ENCODE data around the gene KCNH1.

KCNH1 gene

GRCh38 chr1:210700511-210700910 is 433.4 kb downstream of the KCNH1 start:
- H3K27ac ChIP-seq (ENCODE audit: low read depth, low read length) = no peak overlapping the region
- no peaks in the 10 kb centered on the region for H3K27me3 ChIP-seq (ENCODE audit: control insufficient read depth, insufficient read depth, low read length)
- H3K4me1 ChIP-seq (ENCODE audit: control insufficient read depth, insufficient read depth, low read length) = no peaks in the 10 kb centered on the region
- no peaks in the 10 kb centered on the region for H3K36me3 ChIP-seq (ENCODE audit: control insufficient read depth, insufficient read depth, low read length)
- H3K4me3 ChIP-seq (ENCODE audit: low read depth, low read length) = no peak overlapping the region
- no peak overlapping the region for H3K9ac ChIP-seq (ENCODE audit: low read depth, low read length)
- no peaks in the 10 kb centered on the region for H3K9me3 ChIP-seq (ENCODE audit: control insufficient read depth, insufficient read depth, low read length)

- Histone ChIP-seq H3K4me1 (ENCODE audit: control insufficient read depth, insufficient read depth, low read length) (no peaks in the 10 kb centered on the region), H3K27ac (ENCODE audit: low read depth, low read length) (no peak overlapping the region), H3K9ac (ENCODE audit: low read depth, low read length) (no peak overlapping the region), H3K36me3 (ENCODE audit: control insufficient read depth, insufficient read depth, low read length) (no peaks in the 10 kb centered on the region), H3K9me3 (ENCODE audit: control insufficient read depth, insufficient read depth, low read length) (no peaks in the 10 kb centered on the region), H3K4me3 (ENCODE audit: low read depth, low read length) (no peak overlapping the region), H3K27me3 (ENCODE audit: control insufficient read depth, insufficient read depth, low read length) (no peaks in the 10 kb centered on the region)
Measured at GRCh38 chr1:210700083-210700482, 433.9 kb downstream of the KCNH1 start.

- no peaks in the 10 kb centered on the region for H3K36me3 ChIP-seq (ENCODE audit: control insufficient read depth, insufficient read depth, low read length)
- H3K27me3 ChIP-seq (ENCODE audit: control insufficient read depth, insufficient read depth, low read length) = no peaks in the 10 kb centered on the region
- H3K9me3 ChIP-seq (ENCODE audit: control insufficient read depth, insufficient read depth, low read length) = no peaks in the 10 kb centered on the region
- no peaks in the 10 kb centered on the region for H3K4me1 ChIP-seq (ENCODE audit: control insufficient read depth, insufficient read depth, low read length)
- H3K9ac ChIP-seq (ENCODE audit: low read depth, low read length) = no peak overlapping the region
- no peak overlapping the region for H3K27ac ChIP-seq (ENCODE audit: low read depth, low read length)
- H3K4me3 ChIP-seq (ENCODE audit: low read depth, low read length) = no peak overlapping the region
Measured at GRCh38 chr1:210698661-210699060, 435.3 kb downstream of the KCNH1 start.

GRCh38 chr1:210697185-210697584 is 436.8 kb downstream of the KCNH1 start:
- Histone ChIP-seq H3K36me3 (ENCODE audit: control insufficient read depth, insufficient read depth, low read length) (no peaks in the 10 kb centered on the region), H3K9ac (ENCODE audit: low read depth, low read length) (no peak overlapping the region), H3K4me1 (ENCODE audit: control insufficient read depth, insufficient read depth, low read length) (no peaks in the 10 kb centered on the region), H3K27ac (ENCODE audit: low read depth, low read length) (no peak overlapping the region), H3K9me3 (ENCODE audit: control insufficient read depth, insufficient read depth, low read length) (no peaks in the 10 kb centered on the region), H3K27me3 (ENCODE audit: control insufficient read depth, insufficient read depth, low read length) (no peaks in the 10 kb centered on the region), H3K4me3 (ENCODE audit: low read depth, low read length) (no peak overlapping the region)

- Histone ChIP-seq H3K36me3 (ENCODE audit: control insufficient read depth, insufficient read depth, low read length) (no peaks in the 10 kb centered on the region), H3K27me3 (ENCODE audit: control insufficient read depth, insufficient read depth, low read length) (no peaks in the 10 kb centered on the region), H3K9ac (ENCODE audit: low read depth, low read length) (no peak overlapping the region), H3K27ac (ENCODE audit: low read depth, low read length) (no peak overlapping the region), H3K9me3 (ENCODE audit: control insufficient read depth, insufficient read depth, low read length) (no peaks in the 10 kb centered on the region), H3K4me1 (ENCODE audit: control insufficient read depth, insufficient read depth, low read length) (no peaks in the 10 kb centered on the region), H3K4me3 (ENCODE audit: low read depth, low read length) (no peak overlapping the region)
Measured at GRCh38 chr1:210696709-210697108, 437.2 kb downstream of the KCNH1 start.

GRCh38 chr1:210695026-210695425 is 438.9 kb downstream of the KCNH1 start:
- H3K4me1 ChIP-seq (ENCODE audit: control insufficient read depth, insufficient read depth, low read length) = no peaks in the 10 kb centered on the region
- H3K4me3 ChIP-seq (ENCODE audit: low read depth, low read length) = no peak overlapping the region
- H3K9me3 ChIP-seq (ENCODE audit: control insufficient read depth, insufficient read depth, low read length) = no peaks in the 10 kb centered on the region
- no peaks in the 10 kb centered on the region for H3K36me3 ChIP-seq (ENCODE audit: control insufficient read depth, insufficient read depth, low read length)
- no peak overlapping the region for H3K27ac ChIP-seq (ENCODE audit: low read depth, low read length)
- no peaks in the 10 kb centered on the region for H3K27me3 ChIP-seq (ENCODE audit: control insufficient read depth, insufficient read depth, low read length)
- no peak overlapping the region for H3K9ac ChIP-seq (ENCODE audit: low read depth, low read length)

GRCh38 chr1:210692796-210693195 is 441.2 kb downstream of the KCNH1 start:
- Histone ChIP-seq H3K27ac (ENCODE audit: low read depth, low read length) (no peak overlapping the region), H3K9ac (ENCODE audit: low read depth, low read length) (no peak overlapping the region)

GRCh38 chr1:210691039-210691610 is 442.8 kb downstream of the KCNH1 start:
- Histone ChIP-seq H3K27ac (ENCODE audit: low read depth, low read length) (no peak overlapping the region), H3K4me3 (ENCODE audit: low read depth, low read length) (no peak overlapping the region), H3K9me3 (ENCODE audit: control insufficient read depth, insufficient read depth, low read length) (no peaks in the 10 kb centered on the region), H3K36me3 (ENCODE audit: control insufficient read depth, insufficient read depth, low read length) (no peaks in the 10 kb centered on the region), H3K9ac (ENCODE audit: low read depth, low read length) (no peak overlapping the region), H3K27me3 (ENCODE audit: control insufficient read depth, insufficient read depth, low read length) (no peaks in the 10 kb centered on the region), H3K4me1 (ENCODE audit: control insufficient read depth, insufficient read depth, low read length) (no peaks in the 10 kb centered on the region)

More at GRCh38 chr1:210692796-210693195, 441.2 kb downstream of the KCNH1 start:
- Histone ChIP-seq H3K4me3 (ENCODE audit: low read depth, low read length) (no peak overlapping the region), H3K36me3 (ENCODE audit: control insufficient read depth, insufficient read depth, low read length) (no peaks in the 10 kb centered on the region), H3K9me3 (ENCODE audit: control insufficient read depth, insufficient read depth, low read length) (no peaks in the 10 kb centered on the region), H3K27me3 (ENCODE audit: control insufficient read depth, insufficient read depth, low read length) (no peaks in the 10 kb centered on the region), H3K4me1 (ENCODE audit: control insufficient read depth, insufficient read depth, low read length) (no peaks in the 10 kb centered on the region)

- Histone ChIP-seq H3K27ac (ENCODE audit: low read depth, low read length) (no peak overlapping the region), H3K9ac (ENCODE audit: low read depth, low read length) (no peak overlapping the region), H3K36me3 (ENCODE audit: control insufficient read depth, insufficient read depth, low read length) (no peaks in the 10 kb centered on the region), H3K9me3 (ENCODE audit: control insufficient read depth, insufficient read depth, low read length) (no peaks in the 10 kb centered on the region), H3K4me3 (ENCODE audit: low read depth, low read length) (no peak overlapping the region), H3K4me1 (ENCODE audit: control insufficient read depth, insufficient read depth, low read length) (no peaks in the 10 kb centered on the region), H3K27me3 (ENCODE audit: control insufficient read depth, insufficient read depth, low read length) (no peaks in the 10 kb centered on the region)
Measured at GRCh38 chr1:210690236-210690635, 443.7 kb downstream of the KCNH1 start.

GRCh38 chr1:210689826-210690225 is 444.1 kb downstream of the KCNH1 start:
- Histone ChIP-seq H3K36me3 (ENCODE audit: control insufficient read depth, insufficient read depth, low read length) (no peaks in the 10 kb centered on the region), H3K27ac (ENCODE audit: low read depth, low read length) (no peak overlapping the region), H3K9me3 (ENCODE audit: control insufficient read depth, insufficient read depth, low read length) (no peaks in the 10 kb centered on the region), H3K4me1 (ENCODE audit: control insufficient read depth, insufficient read depth, low read length) (no peaks in the 10 kb centered on the region), H3K27me3 (ENCODE audit: control insufficient read depth, insufficient read depth, low read length) (no peaks in the 10 kb centered on the region), H3K9ac (ENCODE audit: low read depth, low read length) (no peak overlapping the region), H3K4me3 (ENCODE audit: low read depth, low read length) (no peak overlapping the region)

- Histone ChIP-seq H3K27me3 (ENCODE audit: control insufficient read depth, insufficient read depth, low read length) (no peaks in the 10 kb centered on the region), H3K4me3 (ENCODE audit: low read depth, low read length) (no peak overlapping the region), H3K4me1 (ENCODE audit: control insufficient read depth, insufficient read depth, low read length) (no peaks in the 10 kb centered on the region)
Measured at GRCh38 chr1:210688512-210689234, 445.3 kb downstream of the KCNH1 start.

More at GRCh38 chr1:210688512-210689234, 445.3 kb downstream of the KCNH1 start:
- no peak overlapping the region for H3K9ac ChIP-seq (ENCODE audit: low read depth, low read length)
- H3K36me3 ChIP-seq (ENCODE audit: control insufficient read depth, insufficient read depth, low read length) = no peaks in the 10 kb centered on the region
- no peak overlapping the region for H3K27ac ChIP-seq (ENCODE audit: low read depth, low read length)
- no peaks in the 10 kb centered on the region for H3K9me3 ChIP-seq (ENCODE audit: control insufficient read depth, insufficient read depth, low read length)
